ENCODE measurements around the gene SNTG2.

Gene SNTG2

DNA sequence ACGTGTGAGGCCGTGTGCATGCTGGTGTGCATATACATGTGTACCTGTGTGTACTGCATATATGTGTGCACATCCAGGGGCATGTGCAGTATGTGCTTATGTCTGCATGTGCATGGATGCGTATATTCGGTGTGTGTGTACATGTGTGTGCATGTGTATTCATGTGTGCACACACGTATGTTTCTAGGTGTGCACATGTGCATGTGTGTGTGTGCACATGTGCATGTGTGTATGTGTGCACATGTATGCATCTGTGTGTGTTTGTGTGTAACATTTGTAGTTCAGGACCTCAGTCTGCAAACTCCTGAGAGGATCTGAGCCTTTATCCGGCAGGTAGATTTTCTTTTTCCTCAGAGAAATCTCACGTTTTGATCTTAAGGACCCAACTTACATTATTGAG lies 201.7 kb downstream of the SNTG2 start:
- DNase-seq = no peak

DNA sequence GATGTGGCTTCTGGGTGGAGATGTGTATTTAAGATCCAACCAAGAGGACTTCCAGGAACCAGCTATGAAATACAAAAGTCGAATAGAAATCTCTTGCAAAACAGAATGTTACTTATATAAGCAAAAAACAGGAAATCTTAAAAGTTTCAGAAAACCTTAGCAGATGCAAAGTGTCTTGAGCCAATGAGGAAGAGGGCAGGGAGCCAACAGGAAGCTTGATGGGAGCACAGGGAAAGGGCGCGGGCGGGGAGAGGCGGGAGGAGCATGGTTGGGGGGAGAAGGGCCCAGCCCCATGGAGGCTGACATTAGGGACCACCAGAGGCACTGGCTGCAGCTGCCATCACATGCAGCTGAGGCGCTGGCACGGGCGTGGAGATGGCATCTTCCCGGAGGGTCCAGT lies 203.3 kb downstream of the SNTG2 start:
- DNase-seq = no peak

- no peak for DNase-seq
Measured at GRCh38 chr2:1154710-1155594, 204.3 kb downstream of the SNTG2 start.

GRCh38 chr2:1156059-1156458 lies 205.4 kb downstream of the SNTG2 start:
- DNase-seq = no peak

DNA sequence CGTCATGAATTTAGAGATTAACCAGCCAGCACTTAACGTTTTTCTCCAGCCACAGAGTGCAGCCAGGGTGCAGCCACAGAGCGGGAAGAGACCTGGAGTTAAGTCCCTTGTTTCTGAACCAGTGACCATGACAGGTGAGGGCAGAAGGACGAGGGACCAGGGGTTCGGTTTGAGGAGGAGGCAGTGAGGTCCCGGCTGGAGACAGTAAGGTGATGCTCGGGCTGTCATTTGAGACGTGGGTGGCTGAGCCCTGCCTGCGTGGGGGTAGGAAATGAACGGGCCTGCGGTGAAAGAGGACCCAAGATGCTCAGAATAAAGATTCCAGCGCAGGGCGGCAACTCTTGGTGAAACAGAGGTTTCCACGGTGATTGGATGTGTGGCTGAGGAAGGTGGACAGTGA lies 205.9 kb downstream of the SNTG2 start:
- DNase-seq = no peak

DNA sequence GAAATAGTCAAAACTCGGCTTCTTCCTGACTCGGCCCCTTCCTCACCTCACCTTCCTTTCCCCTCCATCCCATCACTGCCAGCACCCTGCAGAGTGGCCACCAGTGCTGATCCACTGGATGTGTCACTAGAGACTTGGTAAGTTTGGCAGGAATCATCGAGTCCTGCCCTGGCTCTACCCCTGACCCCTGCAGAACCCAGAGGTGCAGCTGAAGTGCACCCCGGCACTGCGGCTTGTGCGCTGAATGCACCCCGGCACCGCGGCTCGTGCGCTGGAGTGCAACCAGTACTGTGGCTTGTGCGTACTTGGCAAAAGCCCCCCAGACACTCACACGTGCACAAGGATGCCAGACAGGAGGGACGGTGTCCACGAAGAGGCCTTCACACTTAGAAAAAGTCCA lies 206.5 kb downstream of the SNTG2 start:
- no peak for DNase-seq

GRCh38 chr2:1159013-1159412 lies 208.4 kb downstream of the SNTG2 start:
- DNase-seq = no peak

DNA sequence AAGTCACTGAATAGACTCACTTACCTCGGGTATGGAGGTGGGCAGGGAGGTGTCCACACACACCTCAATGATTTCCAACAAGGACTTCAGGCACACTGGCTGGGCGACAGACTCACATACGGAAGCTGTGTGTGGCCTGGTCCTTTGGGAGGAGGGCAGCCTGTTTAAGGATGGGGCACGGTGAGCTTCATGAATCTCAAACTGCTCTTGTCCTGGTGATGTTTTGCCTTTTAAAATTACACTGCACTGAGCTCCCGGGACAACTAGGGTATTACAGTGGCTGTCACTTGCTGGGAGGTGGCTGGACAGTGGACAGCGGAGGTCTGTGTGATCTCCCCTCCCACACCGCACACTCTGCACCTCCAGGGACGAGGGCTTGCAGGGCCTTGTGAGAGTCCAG lies 211.6 kb downstream of the SNTG2 start:
- DNase-seq = no peak

GRCh38 chr2:1162768-1163584 lies 212.3 kb downstream of the SNTG2 start:
- no peak for DNase-seq

GRCh38 chr2:1166976-1167375 lies 216.3 kb downstream of the SNTG2 start:
- DNase-seq = no peak

- DNase-seq = no peak
Measured at GRCh38 chr2:1168846-1169245, 218.2 kb downstream of the SNTG2 start.

DNA sequence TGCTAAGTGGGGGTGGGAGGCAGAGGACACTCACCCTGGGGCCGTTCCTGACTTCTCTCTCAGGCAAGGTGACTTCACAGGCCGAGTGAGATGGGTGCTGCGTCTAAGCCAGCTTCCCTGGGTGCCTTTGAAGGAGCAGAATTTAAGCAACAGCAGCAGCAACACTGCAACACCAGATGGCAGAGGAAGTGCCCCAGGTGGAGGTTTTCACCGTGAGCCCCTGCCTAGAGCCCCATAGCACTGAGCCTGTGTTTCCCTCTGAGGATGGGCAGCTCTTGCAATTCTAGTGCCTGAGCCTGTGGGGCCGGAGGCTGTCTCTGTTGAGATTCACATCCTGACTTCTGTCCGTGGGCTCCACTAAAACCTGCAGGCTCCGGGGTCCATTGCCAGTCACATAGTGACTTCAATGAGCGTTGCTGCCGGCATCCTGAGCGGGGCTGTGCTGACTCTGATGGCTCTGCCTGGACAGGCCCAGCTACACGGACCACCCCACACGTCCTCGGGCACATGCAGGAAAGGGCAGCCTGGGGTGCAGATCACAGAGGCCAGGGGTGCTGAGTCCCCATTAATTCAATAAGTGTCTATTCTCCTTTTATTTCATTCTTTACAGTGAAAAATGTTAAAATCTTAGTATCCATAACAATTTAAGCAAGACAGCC lies 218.8 kb downstream of the SNTG2 start:
- no peak for DNase-seq

GRCh38 chr2:1170241-1170640 lies 219.6 kb downstream of the SNTG2 start:
- DNase-seq = no peak

DNA sequence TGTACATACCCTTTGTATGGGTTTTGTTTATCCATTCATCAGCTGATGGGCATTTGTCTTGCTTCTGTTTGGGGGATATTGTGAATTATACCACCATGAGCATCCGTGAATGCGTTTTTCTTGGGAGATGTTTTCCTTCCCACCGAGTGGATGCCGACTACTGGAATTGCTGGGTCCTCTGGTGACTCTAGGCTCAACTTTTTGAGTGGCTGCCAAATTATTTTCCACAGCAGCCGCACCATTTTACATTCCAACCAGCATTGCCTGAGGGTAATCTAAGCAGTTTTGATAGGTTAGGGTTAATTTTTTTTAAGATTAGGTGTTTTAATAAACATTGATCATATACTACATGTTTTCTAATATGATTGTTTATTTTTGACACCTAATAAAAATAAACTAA lies 220.1 kb downstream of the SNTG2 start:
- DNase-seq = no peak

DNA sequence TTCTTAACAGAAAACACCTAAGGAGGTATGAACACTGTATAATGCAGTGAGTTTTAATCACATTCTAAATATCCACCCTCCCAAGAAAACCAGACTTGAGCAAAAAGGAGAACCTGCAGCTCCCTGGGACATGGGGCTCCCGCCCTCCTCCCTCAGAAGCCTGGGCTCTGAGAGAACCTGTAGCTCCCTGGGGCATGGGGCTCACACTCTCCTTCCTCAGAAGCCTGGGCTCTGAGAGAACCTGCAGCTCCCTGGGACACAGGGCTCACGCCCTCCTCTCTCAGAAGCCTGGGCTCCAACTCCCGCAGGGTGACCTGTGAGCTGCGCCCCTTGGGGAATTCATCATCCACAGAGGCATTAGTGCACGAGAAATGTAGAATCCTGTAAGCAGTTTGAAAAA lies 222.9 kb downstream of the SNTG2 start:
- DNase-seq = no peak

- no peak for DNase-seq
Measured at GRCh38 chr2:1181893-1182292, 231.2 kb downstream of the SNTG2 start.

- DNase-seq = no peak
Measured at GRCh38 chr2:1183300-1183699, 232.7 kb downstream of the SNTG2 start.

- DNase-seq = no peak
Measured at GRCh38 chr2:1186421-1186820, 235.8 kb downstream of the SNTG2 start.

- DNase-seq = no peak
Measured at GRCh38 chr2:1187189-1187588, 236.5 kb downstream of the SNTG2 start.

DNA sequence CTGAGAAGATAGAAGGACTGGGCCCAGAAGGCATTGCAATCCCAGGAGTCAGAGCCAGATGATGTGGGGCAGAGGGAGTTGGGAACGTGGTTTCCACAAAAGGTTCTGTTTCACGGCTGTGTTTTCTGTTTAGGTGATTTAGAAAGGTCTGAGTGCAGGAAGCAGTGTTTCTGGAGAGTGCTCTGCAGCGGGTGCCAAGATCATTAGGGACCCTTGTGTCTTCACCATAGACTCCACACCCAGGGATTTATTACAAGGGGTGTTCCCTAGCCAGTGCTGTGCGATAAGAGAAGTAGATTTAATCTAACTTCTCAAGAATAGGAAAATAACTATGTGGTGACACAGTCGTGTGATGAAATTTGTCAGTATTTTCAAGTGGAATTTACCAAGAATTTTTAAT lies 241.5 kb downstream of the SNTG2 start:
- DNase-seq = peak; percentile 8

DNA sequence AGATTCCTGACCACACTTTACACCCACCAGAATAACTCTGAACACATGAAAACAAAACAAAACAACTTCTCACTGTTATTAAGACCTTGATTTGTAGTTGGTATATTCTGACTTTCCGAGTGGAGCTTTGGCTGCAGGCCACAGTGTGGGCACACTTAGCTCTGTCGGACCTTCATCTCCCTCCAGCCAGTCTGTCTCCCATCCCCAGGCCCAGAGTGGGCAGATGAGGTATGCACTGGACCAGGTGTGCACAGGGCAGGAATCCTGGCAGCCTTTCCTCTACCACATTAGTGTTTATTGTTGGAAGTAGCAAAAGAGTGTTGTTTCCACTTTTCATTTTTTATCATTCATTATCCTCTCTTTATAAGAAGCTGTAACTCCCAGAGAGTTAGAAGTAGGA lies 243.2 kb downstream of the SNTG2 start:
- DNase-seq = no peak

GRCh38 chr2:1203772-1204171 lies 253.1 kb downstream of the SNTG2 start:
- no peak for DNase-seq

GRCh38 chr2:1205853-1206252 lies 255.2 kb downstream of the SNTG2 start:
- DNase-seq = no peak

All from NCI-H2029 treated with DMSO at 0.1 percent for 48 hours (cell line).